Left colon (tissue), 2 donors: ENCODE results near the gene STEAP3. TPM values are rescaled to one million over a fixed set of nuclear protein-coding genes. Genes with fewer than 3 reads are reported as not detected.
A peak's percentile ranks its signal among the peaks of the same experiment; 100 is the strongest.

ENCODE experiments used
- ATAC-seq: fragments of 200-7000 bp; cut with Tn5 transposase; one replicate; pipeline ENCODE4 v1.9.1; 2020; ENCODE audit warnings: mild to moderate bottlenecking, moderate library complexity
- DNase-seq, 2 donors: peaks; one replicate each; pipeline ENCODE4 v3.0.0-alpha.2; 2020
- intact Hi-C, 2 donors: fragments of 100-400 bp; cut with DNase I in 1 of 2; cut with micrococcal nuclease in 1 of 2; formaldehyde crosslinking; loops; one replicate each; pipeline versions ENCODE4 v1.11.2 to v1.14.0; 2022; cut with DNase I, micrococcal nuclease
- total RNA-seq, 2 donors: library from RNA; stranded (reverse); fragmentation: NEBNext Ultra II Directional; extraction: Animal tissue kit (Norgen Biotek cat#: 25700); gene quantifications; one replicate each; pipeline ENCODE4 v1.2.1, GENCODE V29; 2021
- donor health status: DM: no; HTN: no; CAD: no.
- donor health status: DM: yes; HTN: yes; CAD: no.

Gene STEAP3
- total RNA-seq, 2 donors from 2014 or later: 19.4 to 29.6 TPM

DNA sequence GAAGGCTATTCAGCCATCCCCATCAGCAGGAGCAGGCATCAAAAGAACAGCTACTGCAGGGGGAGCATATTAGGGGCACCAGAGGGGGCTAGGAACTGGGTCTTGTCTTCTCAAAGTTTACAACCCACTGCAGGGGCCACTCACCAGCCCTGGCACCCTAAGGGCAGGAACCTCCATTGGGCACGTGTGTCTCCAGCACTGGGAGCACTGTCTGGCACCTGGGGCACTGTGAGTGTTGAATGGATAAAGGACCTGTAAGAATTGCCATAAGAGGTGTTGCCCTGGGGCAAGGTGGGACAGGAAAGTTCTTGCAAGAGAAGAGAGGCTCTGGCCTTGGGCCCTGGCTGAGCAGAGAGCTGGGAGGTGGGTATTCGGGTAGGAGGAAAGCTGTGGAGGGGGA is 1.4 kb upstream of the STEAP3 start:
- no peak for DNase-seq
- ATAC-seq: no peak
- intact Hi-C loops: no loop called here

GRCh38 chr2:119222863-119223520 is 642 bp upstream of the STEAP3 start:
- no peak for ATAC-seq
- intact Hi-C loops: no loop called here
- DNase-seq: peak in 1 of 2 donors; percentile 19

- ATAC-seq: no peak
These were observed 914 bp downstream of the STEAP3 start for GRCh38 chr2:119224391-119225104.

DNA sequence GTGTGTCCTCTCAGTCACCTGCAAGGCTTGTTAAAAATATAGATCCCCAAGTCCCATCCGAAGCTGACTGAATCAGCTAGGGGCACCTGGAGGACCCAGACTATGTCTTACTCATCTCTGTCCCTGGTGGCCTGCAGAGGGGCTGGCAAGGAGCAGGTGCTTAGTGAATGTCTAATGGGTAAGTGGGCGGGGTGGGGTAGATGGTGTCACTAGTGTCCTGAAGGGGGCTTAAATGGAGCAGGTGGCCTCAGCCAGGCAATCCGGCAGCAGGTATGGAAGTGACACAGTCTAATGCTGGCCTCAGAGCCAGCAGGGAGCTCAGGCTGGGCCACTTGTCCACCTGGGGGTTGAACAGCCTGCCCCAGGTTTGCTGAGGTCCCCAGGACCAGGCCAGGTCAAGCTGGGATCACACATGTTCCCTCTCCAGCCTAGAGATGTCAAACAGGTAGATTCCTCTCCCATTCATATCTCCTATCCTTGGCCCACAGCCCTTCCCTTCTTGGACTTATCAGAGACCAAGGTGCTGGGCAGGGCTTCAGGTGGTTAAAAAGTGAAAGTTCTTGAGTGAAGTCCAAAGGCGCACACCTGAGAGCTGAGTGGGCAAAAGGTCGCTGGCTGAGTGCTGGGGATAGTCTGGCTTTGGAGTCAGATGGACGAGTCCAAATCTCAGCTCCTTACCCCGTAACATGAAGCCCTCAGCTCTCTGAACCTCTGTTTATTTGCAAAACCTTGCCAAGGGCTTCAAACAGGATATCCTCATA is 1.7 kb downstream of the STEAP3 start:
- DNase-seq (peak in 1 of 2 donors; percentile 64), ATAC-seq (peak; percentile 70)
- intact Hi-C loops: no loop called here

More at GRCh38 chr2:119224391-119225104, 914 bp downstream of the STEAP3 start:
- intact Hi-C loops: no loop called here
- DNase-seq: no peak

GRCh38 chr2:119225926-119226325 is 2.3 kb downstream of the STEAP3 start:
- no peak for ATAC-seq
- intact Hi-C loops: no loop called here
- no peak for DNase-seq

DNA sequence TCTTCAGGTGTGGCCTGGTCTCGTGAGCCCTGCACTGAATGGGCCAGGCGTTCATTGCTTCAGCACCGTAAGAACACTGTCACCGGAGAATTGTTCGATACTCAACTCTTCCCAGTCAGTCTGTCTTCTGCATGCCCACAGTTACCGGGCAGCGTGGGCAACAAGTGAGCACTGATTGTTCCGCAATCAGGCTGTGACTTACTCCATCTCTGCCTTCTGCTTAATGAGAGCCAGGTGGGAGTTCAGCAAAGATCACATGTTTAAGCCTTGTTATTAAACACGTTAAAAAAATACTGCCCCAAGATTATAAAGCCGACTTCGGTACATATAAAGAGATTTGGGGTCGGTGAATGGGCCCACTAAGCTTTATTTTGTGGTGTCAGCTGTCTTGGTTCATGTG is 3.7 kb downstream of the STEAP3 start:
- DNase-seq: no peak
- intact Hi-C loops: no loop called here
- ATAC-seq: no peak

- ATAC-seq (no peak), DNase-seq (no peak)
- intact Hi-C loops: no loop called here
These were observed 4.5 kb downstream of the STEAP3 start for GRCh38 chr2:119228136-119228535.

GRCh38 chr2:119228964-119229363 is 5.3 kb downstream of the STEAP3 start:
- intact Hi-C loops: no loop called here
- ATAC-seq: no peak
- DNase-seq: no peak

DNA sequence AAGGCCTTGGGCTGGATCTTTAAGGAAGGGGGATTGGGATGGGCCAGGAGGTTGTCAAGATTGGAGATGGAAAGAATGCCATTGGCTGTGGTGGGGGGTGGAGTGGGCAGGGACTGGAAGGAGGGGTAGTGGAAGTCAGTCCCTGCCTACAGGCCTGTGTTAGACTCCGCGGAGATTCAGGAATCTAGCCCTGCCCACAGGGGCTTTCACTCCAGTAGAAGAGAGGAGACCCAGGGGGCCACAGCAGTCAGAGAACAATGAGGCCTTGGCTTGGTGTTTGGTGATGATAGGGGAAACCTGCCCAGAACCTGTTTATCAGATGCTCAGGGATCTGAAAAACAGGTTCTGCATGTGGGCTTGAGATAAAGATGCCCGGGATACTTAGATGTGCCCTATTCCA is 6.1 kb downstream of the STEAP3 start:
- ATAC-seq (no peak), DNase-seq (no peak)
- intact Hi-C loops: no loop called here

DNA sequence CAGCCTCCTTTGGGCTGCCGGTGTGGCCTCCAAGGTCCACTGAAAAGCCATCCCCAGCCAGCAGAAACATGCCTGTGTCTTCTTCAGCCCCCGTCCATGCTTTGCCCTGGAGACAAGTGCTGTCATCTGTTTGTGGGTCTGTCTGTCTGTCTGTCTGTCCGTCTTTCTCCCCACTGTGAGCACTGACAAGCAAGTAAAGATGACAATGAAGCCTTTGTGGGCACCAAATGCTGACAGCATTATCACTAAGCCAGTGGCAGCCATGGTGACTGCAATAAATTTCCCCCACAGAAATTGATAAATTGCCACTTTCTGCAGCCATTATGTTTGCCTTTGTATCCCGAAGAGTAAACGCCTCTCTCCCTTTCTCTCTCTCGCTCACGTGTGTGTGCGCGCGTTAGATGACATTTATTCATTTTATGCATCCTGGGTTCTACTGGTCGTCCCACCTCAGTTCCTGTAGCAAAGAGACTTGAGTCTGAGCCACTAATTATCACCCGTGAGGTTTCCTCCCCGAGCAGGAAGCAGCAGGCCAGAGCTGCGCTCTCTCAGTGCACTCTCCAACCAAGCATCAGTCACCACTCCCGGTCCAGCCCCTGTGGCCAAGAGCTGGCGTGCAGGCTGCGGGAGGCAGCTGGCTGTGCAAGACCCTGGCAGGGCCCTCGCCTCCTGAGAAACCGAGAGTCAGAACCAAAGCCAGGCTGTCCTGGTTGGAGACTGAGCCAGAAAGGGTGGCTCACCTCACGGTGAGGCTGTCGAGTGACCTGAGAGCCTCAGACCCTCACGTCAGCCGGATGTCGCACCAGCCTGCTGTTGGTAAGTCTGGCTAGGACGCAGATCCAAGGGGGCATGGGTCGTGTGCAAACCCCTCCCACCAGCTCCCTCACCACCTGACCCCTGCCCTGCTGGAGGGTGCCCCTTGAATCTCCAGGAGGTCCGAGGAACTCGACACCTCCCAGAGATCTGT is 6.9 kb downstream of the STEAP3 start:
- ATAC-seq (no peak), DNase-seq (no peak)
- intact Hi-C loops: no loop called here

- intact Hi-C loops: no loop called here
- ATAC-seq (no peak), DNase-seq (no peak)
These were observed 8.5 kb downstream of the STEAP3 start for GRCh38 chr2:119231975-119232665.

DNA sequence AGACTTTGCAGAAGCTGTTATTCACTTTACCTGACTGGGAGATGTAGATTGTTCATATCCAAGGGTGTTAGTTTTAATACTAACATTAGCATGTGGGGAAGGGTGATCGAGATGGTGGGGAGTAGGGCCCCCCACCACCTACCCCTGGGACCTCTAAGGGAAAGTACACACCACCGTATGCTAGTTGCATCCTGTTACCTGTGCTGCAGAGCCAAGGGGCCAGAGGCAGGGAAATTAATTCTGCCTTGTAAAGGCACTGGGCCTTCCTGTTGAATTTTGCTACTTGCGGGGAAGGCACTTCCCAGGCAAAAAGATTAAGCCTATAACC is 9.0 kb downstream of the STEAP3 start:
- intact Hi-C loops: no loop called here
- ATAC-seq (no peak), DNase-seq (no peak)

GRCh38 chr2:119233326-119234020 is 9.8 kb downstream of the STEAP3 start:
- no peak for ATAC-seq
- intact Hi-C loops: no loop called here

GRCh38 chr2:119234021-119235019 is 10.7 kb downstream of the STEAP3 start:
- intact Hi-C loops: no loop called here
- DNase-seq: no peak
- ATAC-seq: peak; percentile 54

More at GRCh38 chr2:119233326-119234020, 9.8 kb downstream of the STEAP3 start:
- DNase-seq: no peak

- no peak for DNase-seq
- ATAC-seq: no peak
- intact Hi-C loops: no loop called here
These were observed 13.2 kb downstream of the STEAP3 start for GRCh38 chr2:119236796-119237195.

- intact Hi-C loops: no loop called here
- ATAC-seq (peak; percentile 95), DNase-seq (peak; percentile 69 to 72)
These were observed 16.9 kb downstream of the STEAP3 start for GRCh38 chr2:119240311-119241204.
